HG03575 (cell line): ENCODE results near the gene BTRC.

ENCODE experiments used
- ATAC-seq: cut with Tn5 transposase; IDR thresholded peaks from one replicate; pipeline ENCODE4 v1.9.1; 2021; ENCODE audit not compliant: unreplicated experiment, insufficient number of reproducible peaks, low FRiP score; ENCODE audit errors: extremely low read depth

Gene BTRC

DNA sequence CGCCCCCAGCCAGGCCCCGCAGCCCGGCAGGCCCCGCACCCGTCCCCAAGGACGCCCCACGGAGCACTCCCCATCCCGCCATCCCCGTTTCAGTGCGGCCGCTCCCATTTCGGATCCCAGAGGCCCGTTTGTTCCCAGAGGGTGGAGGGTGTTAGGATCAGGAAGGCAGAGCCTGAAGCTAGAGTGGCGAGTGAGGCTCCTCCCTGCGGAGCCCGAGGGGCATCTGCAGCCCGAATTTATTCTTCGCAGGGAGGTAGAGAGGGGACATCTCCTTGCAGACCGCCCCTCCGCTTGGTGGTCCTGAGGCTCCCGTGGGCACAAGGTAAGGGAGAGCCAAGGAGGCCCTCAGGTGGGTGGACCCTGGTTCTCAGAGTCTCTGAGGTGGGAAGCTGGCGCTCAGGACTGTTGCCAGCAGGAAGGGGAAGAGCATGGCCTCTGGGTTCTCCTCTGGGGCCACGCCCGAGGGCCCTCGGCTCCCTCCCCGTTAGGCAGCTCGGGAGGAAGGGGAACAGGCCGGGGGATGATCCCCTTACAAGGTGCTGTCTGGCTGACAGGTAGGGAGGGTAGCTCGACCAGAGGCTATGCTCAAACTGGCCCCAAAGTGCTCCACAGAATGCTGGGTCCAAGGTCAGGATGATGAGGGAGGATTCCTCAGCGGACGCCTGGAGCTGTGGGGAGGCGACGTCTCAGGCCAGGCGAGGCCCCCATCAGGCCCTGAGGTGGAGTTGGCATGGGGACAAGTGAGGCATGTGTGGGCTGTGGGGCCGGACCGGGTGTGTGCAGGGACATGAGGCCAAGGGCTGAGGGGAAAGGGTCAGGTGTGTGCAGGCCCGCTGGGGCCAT lies 216.7 kb downstream of the BTRC start:
- no peak for ATAC-seq

DNA sequence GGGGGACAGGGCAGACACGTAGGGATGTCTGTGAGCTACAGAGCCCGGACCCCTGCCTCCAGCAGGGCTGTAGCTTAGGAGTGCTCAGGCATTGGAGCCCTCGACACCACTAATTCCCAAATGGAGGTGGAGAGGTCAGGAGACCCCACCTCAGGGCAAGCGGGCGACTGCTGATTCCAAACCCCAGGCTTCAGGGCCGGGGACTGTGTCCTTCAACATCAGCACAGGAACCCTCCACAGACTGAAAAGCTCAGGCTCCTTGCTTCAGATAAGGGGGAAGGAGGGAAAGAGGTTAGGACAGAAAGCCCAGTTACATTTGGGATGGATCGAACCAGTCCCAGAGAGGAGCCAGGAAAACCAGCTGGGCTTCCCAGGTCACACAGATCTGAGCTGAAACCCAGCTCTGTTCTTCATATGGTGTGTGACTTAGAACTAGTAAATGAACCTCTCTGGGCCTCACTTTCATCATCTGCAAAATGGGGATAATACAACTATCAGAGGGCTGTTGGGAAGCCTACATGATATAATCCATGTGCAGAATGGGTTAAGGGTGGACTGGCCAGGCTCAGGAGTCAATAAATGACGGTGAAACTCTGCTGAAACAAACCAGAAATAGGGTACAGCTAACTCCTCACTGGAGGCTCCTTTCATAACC lies 217.4 kb downstream of the BTRC start:
- ATAC-seq = no peak

DNA sequence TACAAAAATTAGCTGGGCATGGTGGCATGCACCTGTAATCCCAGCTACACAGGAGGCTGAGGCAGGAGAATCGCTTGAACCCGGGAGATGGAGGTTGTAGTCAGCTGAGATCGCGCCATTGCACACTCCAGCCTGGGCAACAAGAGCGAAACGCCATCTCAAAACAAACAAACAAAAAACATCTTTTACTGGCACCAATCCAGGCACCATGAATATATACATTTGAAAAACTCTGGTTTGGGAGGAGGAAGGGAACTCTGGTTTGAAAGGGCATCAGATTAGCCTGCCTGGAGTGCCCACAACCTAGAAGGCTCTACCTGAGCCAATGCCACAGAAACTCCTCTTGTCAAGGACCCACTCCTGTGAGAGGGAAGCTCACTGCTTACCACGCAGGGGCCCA lies 218.2 kb downstream of the BTRC start:
- ATAC-seq = no peak

DNA sequence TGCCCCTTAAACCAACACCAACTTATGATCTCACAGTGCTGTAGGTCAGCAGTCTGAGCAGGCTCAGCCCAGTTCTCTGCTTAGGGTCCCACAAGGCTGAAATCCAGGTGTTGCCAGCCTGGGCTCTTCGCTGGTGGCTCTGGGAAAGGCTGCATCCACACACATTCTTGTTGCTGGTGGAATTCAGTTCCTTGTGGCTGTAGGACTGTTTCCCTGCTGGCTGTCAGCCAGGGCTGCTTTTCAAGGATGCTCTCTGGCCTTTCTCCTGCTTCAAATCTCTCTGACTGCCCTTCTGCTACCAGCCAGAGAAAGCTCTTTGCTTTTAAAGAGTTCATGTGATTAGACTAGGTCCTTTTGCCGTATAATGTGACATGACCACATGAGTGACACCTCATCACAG lies 218.8 kb downstream of the BTRC start:
- no peak for ATAC-seq

DNA sequence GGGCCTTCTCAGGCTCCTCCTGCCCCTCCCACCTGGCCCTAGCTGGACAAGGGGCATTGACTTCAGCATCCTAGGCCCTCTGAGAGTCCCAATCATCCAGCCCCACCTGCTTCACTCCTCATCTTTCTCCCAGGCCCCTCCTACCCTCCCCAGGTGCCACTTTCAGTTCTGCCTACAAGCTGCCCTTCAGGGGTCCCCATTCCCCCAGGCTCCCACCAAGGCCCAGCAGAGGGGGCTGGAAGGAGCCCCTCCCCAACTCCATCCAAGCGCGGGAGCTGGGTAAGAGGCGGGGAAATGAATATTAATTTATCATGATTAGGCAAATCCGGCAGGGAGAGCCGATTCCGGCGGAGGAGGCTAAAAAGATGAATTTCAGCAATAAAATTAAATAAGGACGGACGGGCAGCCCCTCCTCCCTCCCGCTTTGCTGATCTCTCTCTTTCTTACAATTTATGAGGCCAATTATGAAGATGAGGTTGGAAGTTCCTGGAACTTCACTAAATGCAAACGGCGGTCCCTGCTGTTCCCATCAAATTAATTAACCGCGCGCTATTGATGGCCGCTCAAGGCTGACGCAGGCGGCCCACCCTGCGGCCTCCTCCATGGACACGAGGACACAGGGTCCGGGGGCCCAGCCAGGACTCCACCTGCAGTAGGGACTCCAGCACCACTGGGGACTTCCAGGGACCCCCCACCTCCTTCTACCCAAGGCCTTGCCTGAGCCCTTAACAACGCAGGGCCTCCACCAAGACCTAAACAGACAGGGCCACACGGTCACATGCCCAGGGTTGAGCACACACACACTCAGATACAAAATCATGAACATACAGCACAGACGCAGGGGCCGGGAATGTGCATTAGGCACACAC lies 220.2 kb downstream of the BTRC start:
- ATAC-seq = no peak

DNA sequence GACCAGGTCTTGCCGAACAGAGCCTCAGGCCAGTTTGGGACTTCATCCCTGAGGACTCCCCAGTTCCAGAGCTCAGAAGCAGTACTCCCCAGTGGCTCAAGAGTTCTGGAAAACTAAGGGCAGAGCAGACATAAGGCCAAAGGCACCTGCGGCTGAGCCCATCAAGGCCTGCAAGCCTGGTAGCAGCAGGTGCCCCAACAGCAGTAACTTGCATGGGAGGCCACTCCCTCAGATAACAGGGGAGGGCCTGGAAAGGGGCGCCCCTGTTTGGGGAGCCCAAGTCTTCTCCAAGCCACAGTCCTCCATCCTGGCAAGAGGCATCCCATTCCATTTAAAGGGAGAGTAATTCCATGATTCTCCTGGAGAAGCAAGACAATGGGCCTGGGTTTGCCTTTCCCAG lies 221.1 kb downstream of the BTRC start:
- no peak for ATAC-seq

DNA sequence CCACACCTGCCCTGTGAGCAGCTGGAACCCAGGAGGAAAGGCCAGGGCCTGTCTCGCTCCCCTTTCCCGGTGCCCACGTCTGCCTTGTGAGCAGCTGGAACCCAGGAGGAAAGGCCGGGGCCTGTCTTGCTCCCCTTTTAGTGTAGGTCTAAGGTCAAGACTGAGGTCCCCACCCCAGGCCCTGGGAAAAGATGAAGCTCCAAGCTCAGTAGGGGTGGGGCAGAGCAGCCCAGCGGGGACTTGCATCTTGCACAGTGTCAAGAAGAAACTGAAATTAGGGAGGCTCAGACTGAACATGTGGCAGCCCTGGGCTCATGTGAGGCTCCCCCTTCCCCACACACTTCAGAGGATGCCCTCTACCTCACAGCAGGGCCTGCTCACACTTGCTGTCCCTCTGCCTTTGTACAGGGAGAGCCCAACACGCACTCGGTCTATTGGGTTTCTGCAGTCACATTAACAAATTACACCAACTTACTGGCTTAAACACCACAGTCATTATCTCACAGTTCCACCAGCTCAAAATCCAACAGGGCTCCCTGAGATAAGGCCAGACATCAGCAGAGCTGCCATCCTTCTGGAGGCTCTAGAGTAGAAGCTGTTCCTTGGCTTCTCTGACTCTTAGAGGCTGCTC lies 221.7 kb downstream of the BTRC start:
- ATAC-seq = no peak

DNA sequence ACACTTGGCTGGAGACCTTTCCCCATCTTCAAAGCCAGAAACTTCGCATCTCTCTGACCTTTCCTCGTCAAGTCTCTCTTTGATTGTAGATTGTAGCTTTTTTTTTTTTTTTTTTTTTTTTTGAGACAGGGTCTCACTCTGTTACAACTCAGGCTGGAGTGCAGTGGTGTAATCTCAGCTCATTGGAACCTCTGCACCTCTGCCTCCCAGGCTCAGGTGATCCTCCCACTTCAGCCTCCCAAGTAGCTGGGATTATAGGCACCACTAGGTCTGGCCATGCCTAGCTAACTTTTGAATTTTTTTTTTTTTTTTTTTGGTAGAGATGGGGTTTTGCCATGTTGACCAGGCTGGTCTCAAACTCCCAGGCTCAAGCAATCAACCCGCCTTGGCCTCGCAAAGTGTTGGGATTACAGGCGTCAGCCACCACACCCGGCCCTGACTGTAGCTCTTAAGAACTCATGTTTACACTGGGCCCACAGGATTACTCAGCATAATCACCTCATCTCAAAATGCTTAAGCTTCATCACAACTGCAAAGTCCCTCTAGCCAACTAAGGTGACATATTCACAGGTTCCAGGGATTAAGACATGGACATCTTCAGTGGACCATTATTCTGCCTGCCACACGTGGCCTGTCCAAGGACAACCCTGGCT lies 222.4 kb downstream of the BTRC start:
- ATAC-seq = no peak

DNA sequence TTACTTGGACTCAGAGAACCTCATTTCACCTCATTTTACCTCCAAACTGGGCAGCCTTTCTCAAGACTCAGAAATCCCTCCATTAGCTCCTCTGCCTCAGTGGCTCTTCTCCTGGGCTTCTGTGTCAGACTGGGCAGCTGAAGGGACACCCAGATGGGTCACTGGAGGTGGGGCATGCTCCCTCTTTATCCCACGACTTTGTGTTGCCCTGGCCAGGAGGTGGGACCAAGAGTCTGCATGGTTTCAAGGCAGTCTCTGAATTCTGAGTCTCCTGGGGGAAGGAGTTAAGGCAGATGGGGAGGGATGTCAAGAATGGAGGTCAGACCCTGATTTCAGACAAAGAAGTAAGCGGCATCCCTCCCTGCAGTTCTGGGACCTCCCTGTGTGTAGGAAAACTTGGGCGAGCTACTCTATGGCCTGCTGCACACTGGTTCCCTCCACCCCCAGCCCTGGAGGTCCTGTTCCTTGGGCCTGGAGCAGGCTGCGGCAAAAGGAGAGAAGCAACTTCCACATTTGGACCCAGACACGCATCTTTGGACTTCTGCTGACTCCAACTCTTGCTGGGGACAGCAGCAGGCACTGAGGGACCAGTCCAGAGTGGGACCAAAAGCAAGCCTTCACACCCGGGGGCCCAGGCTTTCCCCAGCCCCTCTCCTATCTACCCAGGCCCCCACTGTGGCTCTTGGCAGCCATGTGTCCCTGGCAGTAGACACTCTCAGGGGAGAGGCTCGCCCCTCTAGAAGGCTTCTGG lies 223.3 kb downstream of the BTRC start:
- no peak for ATAC-seq

DNA sequence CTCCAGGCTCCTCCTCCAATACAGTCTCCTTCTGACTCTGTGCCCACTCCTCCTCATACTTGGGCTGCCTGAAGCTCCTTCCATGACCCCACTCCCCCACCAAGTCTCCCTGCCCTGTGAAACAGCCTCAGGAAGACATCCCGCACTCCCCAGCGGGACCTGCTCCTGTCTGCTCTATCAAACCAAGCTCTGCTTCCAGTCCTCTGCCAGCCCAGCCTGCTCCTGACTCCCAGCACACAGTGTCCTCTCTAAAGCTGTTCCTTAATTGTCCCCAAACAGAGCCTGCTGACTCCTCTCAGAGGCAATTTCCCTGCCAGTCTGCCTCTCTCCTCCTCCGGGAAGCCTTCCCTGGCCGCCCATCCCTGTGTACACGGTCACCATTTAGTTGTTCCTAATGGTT lies 224.2 kb downstream of the BTRC start:
- no peak for ATAC-seq

DNA sequence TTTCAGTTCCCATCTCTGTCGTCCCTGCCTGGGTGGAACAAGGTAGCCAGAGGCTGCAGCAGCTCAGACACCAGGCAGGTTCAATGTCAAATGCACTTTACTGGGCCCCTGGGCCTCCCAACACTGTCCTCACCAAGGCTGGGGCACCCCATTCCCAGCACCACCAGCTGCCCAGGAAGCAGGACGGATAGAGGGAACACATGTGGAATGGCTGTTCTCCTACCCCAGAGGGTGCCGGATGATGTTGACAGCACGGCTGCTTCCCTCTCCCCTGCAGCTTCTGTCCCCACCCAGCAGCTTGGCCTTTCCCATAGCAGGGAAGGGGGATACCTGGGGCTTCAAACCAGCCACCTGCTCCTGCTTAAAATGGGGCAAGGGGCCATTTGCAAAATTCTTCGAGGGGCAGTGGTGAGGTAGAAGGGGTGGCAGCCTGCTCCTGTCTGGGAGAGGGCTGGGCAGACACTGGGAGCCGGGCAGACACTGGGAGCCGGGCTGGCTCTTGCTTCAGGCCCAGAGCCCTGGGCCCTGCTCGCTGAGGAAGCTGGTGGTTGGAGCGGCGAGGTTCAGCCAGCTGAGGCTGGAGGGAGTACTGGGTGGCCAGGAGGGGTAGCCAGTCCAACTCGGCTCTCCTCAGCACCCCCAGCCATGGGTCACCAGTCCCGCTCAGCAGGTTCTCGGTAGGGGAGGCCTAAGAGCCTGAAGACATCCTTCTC lies 225.0 kb downstream of the BTRC start:
- no peak for ATAC-seq

DNA sequence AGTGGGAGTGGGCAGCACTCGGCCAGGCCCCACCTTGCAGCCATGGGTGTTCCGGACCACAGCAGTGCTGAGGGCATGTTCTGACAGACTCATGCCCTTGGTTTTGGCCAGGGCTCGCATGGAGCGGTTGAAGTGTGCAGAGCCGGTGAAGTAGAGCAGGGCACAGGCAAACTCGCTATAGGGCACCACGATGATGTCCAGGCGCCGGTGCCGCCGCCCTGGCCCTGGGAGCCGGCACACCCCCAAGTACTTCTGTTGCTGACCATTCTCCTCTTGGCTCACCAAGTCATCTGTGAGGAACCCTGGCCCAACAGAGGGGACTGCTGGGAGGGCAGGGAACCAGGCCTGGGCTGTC lies 225.5 kb downstream of the BTRC start:
- ATAC-seq = no peak

DNA sequence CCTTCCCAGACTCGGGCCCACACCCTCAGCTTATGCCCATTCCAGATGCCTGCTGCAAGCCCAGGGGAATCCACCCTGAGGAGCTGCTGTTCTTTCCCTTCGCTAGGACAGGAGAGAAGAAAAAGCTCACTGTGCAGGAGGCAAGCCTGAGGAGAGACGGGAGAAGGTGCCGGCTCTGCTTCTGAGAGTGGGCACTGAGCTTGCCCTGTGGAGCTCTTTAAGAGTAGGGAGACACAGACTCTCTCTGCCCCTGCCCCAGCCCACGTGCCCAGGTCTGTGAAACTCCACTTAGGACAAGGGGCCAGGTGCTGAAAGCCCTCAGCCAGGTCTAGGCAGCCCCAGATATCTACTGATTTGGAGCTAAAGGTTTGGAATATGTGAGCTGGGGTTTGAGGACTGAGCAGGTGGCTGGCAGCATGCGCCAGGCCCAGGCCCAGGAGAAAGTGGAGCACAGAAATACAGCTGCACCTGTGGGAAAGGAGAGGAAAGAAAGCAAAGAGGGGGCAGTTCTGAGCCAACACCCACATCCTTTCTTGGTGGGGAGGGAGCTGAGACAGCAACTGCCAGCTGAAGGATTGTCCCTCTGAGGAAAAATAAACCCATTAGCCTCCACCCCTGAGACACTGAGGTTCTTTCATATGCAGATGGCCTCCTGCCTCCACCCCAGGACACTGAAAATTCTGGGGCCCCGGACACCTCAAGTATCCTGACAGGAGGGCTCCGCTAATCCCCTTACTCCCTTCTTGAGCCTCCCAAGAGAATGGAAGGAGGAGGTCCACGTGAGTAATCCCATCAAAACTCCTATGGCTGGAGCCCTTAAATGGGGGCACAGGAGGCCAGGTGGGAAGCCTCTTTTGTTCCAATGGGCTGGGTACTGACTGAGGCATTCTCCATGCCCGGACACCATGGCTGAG lies 226.8 kb downstream of the BTRC start:
- ATAC-seq = no peak

DNA sequence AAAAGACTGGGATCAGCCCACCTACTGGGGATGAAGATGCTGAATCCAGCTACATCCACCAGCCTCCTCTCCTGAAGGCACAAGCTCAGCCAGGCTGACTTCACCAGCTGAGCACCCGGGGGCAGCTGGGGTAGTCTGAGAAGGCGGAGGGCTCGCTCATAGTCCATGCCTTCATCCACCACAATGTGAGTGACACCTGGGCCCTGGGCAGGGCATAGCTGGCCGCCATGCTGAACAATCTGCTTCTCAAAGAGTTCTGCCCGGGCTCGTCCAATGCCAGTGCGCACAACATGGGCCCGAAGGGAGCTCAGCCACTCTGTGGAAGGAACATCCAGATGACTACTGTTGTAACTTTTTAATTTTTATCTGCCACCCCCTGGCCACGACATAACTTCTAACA lies 231.9 kb downstream of the BTRC start:
- no peak for ATAC-seq

DNA sequence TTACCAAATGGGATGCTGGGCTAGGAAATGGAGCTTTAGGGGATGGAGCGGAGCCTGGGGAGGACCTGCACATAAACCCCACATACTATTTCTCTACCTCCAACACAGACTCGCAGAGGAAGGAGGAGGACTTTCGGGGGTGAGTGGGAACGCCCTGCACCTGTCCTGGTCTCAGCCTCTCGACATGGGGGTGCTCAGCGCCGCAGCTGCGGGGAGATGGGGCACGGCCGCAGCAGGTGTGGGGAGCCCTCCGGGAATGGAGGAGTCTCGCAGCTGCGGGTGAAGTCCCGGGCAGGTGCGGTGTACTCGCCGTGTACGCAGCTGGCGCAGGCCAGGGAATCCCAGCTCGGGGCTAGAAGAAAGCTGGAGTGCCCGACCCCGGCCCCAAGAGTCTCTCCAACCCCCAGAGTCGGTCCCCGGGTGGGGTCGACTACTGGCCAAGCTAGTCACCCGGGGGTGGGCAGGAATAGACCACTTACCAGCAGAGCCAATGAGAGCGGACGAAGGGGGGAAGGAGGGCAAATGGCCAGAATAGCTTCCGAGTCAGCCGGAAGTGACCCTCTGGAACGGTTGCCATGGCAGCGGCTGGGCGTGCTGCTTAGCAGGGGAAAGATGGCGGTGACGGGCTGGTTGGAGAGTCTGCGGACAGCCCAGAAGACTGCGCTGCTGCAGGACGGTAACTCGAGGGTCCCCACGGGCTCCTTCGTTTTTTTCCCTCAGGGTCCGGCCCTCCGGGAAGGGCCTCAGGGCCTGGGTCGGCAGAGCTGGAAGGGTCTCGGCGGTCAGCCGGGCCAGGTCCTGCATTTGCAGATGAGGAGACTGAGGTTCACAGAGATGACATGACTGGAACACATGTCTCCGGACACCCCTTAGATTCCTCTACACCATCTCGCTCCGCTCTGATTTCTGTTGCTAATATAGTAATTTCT lies 234.0 kb downstream of the BTRC start, which contains the start of the genes DPCD and POLL:
TSS of gene DPCD (plus strand) at position 597 of the 929 bp plus-strand sequence. CDS start at position 613, 16 bp downstream.
TSS of gene POLL (minus strand) at position 533 of the 929 bp plus-strand sequence. CDS start 897 bp downstream, outside the sequence.
- no peak for ATAC-seq
